Immature natural killer cell (primary cell): Measurements from ENCODE around the gene SGSM2. TPM values are rescaled to one million over a fixed set of nuclear protein-coding genes. Genes with fewer than 3 reads are reported as not detected.

Experiments
- DNase-seq, 3 donors: peaks; one replicate each; pipeline ENCODE4 v3.0.0; 2022; ENCODE audit warnings: mixed read lengths in 1 of 3
- H3K27ac Mint-ChIP-seq, 6 donors: one replicate each; pipeline ENCODE4 v1.8.0; 2020; ENCODE audit warnings: mixed read lengths in 6 of 6, mild to moderate bottlenecking in 5 of 6, inconsistent platforms in 4 of 6, moderate library complexity in 3 of 6
- H3K27me3 Mint-ChIP-seq, 3 donors: one replicate each; pipeline ENCODE4 v1.8.0; 2020 to 2021; ENCODE audit warnings: low read depth in 3 of 3, mild to moderate bottlenecking in 3 of 3, mixed read lengths in 3 of 3, moderate library complexity in 3 of 3, inconsistent platforms in 1 of 3
- H3K36me3 Mint-ChIP-seq, 3 donors: one replicate each; pipeline ENCODE4 v1.8.0; 2020; ENCODE audit warnings: mixed read lengths in 3 of 3, inconsistent platforms in 2 of 3, mild to moderate bottlenecking in 2 of 3
- H3K4me1 Mint-ChIP-seq, 2 donors: one replicate each; pipeline ENCODE4 v1.8.0; 2020; ENCODE audit warnings: inconsistent platforms in 2 of 2, mild to moderate bottlenecking in 2 of 2, mixed read lengths in 2 of 2, moderate library complexity in 1 of 2
- H3K4me3 Mint-ChIP-seq, 5 donors: one replicate each; pipeline ENCODE4 v1.8.0; 2020; ENCODE audit warnings: mild to moderate bottlenecking in 5 of 5, mixed read lengths in 5 of 5, inconsistent platforms in 3 of 5, moderate library complexity in 3 of 5
- H3K9me3 Mint-ChIP-seq, 6 donors: one replicate each; pipeline ENCODE4 v1.8.0; 2020; ENCODE audit warnings: mild to moderate bottlenecking in 6 of 6, mixed read lengths in 6 of 6, inconsistent platforms in 4 of 6, moderate library complexity in 3 of 6
- polyA plus RNA-seq, 3 donors: library from polyadenylated mRNA; unstranded; fragments of 300-500 nt; fragmentation: Illumina TruSeq; gene quantifications; one replicate each; pipeline ENCODE4 v1.2.3, GENCODE V29; 2021

Gene SGSM2
- polyA plus RNA-seq, 3 donors from 2014 or later: 1.6 to 8.9 (median 3.3) TPM

DNA sequence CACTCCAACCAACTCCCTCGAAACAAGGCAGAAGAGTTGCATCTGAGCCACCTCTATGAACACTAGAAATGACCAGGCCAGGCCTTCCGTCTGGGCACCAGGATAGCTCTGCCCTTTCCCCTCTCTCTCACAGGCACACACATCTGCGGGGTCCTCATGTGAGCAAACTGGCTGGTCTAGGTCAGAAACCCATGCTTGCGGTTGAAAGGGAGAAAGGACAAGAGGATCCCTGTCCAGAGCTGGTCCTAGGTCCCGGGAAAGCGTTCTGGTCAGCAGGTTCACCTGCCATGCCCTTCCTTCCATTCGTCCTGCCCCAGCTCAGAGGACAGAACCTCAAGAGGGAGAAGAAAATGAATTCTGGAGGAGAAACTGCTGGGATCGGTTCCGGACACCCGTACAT is 60.9 kb downstream of the SGSM2 start:
- H3K27ac Mint-ChIP-seq: peak overlapping the region; percentile 40 to 99 (median 84)
- peaks cover 28 to 38% (median 29%) of the 10 kb centered on the region in 3 donors for H3K27me3 Mint-ChIP-seq
- no peak for DNase-seq
- peak overlapping the region; percentile 55 to 99 (median 66) for H3K4me3 Mint-ChIP-seq
- no peaks in the 10 kb centered on the region for H3K36me3 Mint-ChIP-seq
- H3K4me1 Mint-ChIP-seq: peaks cover 37 to 43% of the 10 kb centered on the region in 2 donors
- no peaks in the 10 kb centered on the region for H3K9me3 Mint-ChIP-seq

DNA sequence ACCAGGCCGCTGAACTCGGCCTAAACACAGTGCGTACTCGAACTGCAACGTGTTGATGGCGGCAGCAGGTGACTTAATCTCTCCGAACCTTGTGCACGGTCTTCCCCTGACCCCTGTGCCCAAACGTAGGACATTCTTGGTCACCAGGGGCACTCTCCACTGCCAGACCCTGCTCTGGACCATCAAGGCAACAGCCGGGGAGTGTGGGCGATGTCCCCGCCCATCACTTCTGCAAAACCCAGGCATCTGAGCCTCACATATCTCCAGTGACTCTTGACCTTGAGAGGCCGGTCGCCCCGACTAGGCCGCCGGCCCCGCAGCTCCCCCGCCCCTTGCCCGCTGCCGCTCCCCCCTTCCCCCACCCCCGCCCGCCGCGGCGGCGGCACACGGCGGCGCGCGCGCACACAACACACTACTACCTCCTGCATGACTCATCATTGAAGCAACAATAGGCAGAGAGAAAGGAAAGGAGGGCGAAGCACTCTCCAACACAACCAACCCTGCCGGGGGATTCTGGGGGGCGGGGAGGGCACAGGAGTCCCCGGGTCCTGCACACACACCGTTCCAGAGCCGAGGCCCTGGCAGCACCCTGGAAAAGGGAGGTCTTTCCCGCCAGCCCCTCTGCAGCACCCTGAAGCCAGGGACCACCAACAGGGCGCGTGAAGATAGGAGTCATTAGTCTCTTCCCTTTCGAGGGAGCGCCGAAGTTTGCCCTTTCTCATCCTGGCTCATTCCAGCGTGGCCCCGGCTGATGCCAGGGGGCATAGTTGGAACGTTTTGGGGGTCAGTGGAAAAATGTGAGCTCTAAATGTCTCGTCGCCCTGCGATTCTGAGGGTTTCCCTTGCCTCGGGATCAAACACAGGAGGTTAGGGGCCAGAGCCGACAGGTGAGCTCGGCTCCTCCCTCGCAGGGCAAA is 61.6 kb downstream of the SGSM2 start:
- Mint-ChIP-seq H3K27ac (peak overlapping the region; percentile 80 to 99 (median 93)), H3K36me3 (no peaks in the 10 kb centered on the region), H3K27me3 (peaks cover 25 to 34% (median 26%) of the 10 kb centered on the region in 3 donors), H3K4me1 (peaks cover 37 to 43% of the 10 kb centered on the region in 2 donors), H3K4me3 (peak overlapping the region; percentile 84 to 99 (median 92)), H3K9me3 (no peaks in the 10 kb centered on the region)
- peak; percentile 46 to 63 (median 60) for DNase-seq

GRCh38 chr17:2399572-2400473 is 62.5 kb downstream of the SGSM2 start:
- no peaks in the 10 kb centered on the region for H3K36me3 Mint-ChIP-seq
- peaks cover 37 to 41% of the 10 kb centered on the region in 2 donors for H3K4me1 Mint-ChIP-seq
- H3K9me3 Mint-ChIP-seq: no peaks in the 10 kb centered on the region
- peak; percentile 92 to 96 (median 94) for DNase-seq
- peak overlapping the region; percentile 92 to 99 (median 99) for H3K4me3 Mint-ChIP-seq
- H3K27ac Mint-ChIP-seq: peak overlapping the region; percentile 96 to 100 (median 100)
- peaks cover 19 to 27% (median 20%) of the 10 kb centered on the region in 3 donors for H3K27me3 Mint-ChIP-seq

DNA sequence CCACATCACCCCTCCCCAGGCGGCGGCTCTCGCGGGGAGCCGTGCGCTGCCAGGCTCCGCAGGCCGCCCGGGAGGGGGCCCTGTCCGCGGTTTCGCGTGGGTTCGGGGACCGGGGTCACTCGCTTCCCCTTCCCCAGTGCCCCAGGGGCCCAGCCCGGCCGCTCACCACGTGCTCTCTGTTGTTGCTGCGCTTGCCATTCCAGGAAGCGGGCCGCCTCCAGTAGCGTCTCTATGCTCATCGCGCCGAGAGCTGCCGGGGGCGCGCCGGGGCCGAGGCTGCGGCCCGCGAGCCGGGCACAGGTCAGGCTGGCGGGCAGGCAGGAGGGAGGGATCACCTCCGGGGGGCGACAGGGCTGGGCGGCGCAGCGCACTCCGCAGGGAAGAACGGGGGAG is 63.2 kb downstream of the SGSM2 start:
- Mint-ChIP-seq H3K9me3 (no peaks in the 10 kb centered on the region), H3K4me1 (peaks cover 37 to 38% of the 10 kb centered on the region in 2 donors), H3K27me3 (peaks cover 16 to 27% (median 19%) of the 10 kb centered on the region in 3 donors), H3K27ac (peak overlapping the region; percentile 96 to 100 (median 98)), H3K4me3 (peak overlapping the region; percentile 92 to 99 (median 99)), H3K36me3 (no peaks in the 10 kb centered on the region)
- DNase-seq: peak; percentile 56 to 61 (median 59)

DNA sequence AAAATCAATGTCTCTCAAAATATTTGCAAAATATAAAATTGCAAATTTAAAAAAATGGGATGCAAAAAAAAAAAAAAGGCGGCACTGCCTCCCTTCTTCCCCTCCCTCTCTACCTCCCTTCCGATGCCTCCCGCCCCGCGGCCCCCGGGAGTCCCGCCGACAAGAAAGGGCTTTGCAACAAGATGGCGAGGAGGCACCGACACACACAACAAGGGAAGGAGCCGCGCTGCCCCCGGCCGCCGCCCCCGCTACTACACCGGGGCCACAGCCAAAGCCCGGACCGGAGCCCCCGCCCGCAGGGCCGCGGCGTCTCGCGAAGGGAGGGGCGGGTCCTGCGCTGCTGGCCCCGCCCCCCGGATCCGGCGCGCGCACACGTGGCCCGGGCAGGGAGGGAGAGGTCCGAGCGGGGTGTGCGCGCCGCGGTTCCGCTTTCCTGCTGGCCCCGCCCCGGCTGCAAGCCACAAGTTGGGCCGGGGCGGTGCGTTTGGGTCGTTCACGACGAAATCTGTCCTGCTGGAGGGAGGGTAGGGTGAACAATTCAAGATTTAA is 63.6 kb downstream of the SGSM2 start, which contains the start of gene MNT:
Gene MNT (minus strand): TSS at position 184 of the 549 bp plus-strand sequence. CDS start 348 bp downstream, outside the sequence.
- peaks cover 36% of the 10 kb centered on the region in 2 donors for H3K4me1 Mint-ChIP-seq
- peaks cover 16 to 27% (median 19%) of the 10 kb centered on the region in 3 donors for H3K27me3 Mint-ChIP-seq
- DNase-seq: peak; percentile 96 to 98 (median 97)
- no peaks in the 10 kb centered on the region for H3K9me3 Mint-ChIP-seq
- H3K36me3 Mint-ChIP-seq: no peaks in the 10 kb centered on the region
- H3K27ac Mint-ChIP-seq: peak within 1 kb of the TSS; percentile 96 to 100 (median 100)
- peak within 1 kb of the TSS; percentile 92 to 99 (median 99) for H3K4me3 Mint-ChIP-seq

- Mint-ChIP-seq H3K27ac (peak overlapping the region; percentile 94 to 100 (median 98)), H3K4me1 (peaks cover 31 to 33% of the 10 kb centered on the region in 2 donors), H3K27me3 (peaks cover 16 to 27% (median 17%) of the 10 kb centered on the region in 3 donors), H3K4me3 (peak overlapping the region; percentile 92 to 99 (median 99)), H3K9me3 (no peaks in the 10 kb centered on the region), H3K36me3 (no peaks in the 10 kb centered on the region)
- DNase-seq: peak; percentile 100
Observed at GRCh38 chr17:2401426-2402221, 64.3 kb downstream of the SGSM2 start.

DNA sequence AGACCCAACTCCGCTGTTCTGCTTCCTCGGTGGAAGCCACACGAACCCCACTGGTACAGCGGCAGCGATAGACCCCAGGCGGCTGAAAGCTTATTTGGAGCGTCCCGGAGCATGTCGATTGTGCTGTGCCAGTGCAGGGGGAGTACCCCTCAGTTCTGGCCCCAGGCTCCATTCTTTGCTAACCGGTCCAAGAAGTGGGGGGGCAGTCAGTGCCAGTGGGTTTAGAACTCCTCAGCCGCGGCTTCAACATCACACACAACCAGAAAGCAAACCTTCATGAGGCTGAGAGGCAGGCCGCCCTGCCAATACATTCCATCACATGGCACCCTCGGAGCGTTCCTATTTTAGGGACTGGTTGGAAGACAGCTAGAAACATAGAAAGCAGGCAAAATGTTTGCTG is 65.2 kb downstream of the SGSM2 start:
- peaks cover 15 to 27% (median 17%) of the 10 kb centered on the region in 3 donors for H3K27me3 Mint-ChIP-seq
- H3K9me3 Mint-ChIP-seq: no peaks in the 10 kb centered on the region
- H3K27ac Mint-ChIP-seq: peak overlapping the region; percentile 87 to 99 (median 91)
- no peak for DNase-seq
- peak overlapping the region; percentile 81 to 88 (median 85) for H3K4me3 Mint-ChIP-seq
- peaks cover 25 to 28% of the 10 kb centered on the region in 2 donors for H3K4me1 Mint-ChIP-seq
- H3K36me3 Mint-ChIP-seq: no peaks in the 10 kb centered on the region

GRCh38 chr17:2403044-2403443 is 65.7 kb downstream of the SGSM2 start:
- Mint-ChIP-seq H3K4me1 (peaks cover 21 to 24% of the 10 kb centered on the region in 2 donors), H3K27me3 (peaks cover 15 to 25% (median 17%) of the 10 kb centered on the region in 3 donors), H3K4me3 (peak overlapping the region in 4 of 5 donors; percentile 81 to 86 (median 84)), H3K27ac (peak overlapping the region; percentile 61 to 99 (median 91)), H3K36me3 (no peaks in the 10 kb centered on the region), H3K9me3 (no peaks in the 10 kb centered on the region)
- no peak for DNase-seq

GRCh38 chr17:2405247-2405926 is 68.1 kb downstream of the SGSM2 start:
- Mint-ChIP-seq H3K27me3 (peaks cover 7 to 14% (median 9%) of the 10 kb centered on the region in 3 donors), H3K27ac (peak overlapping the region in 1 of 6 donors; percentile 14), H3K36me3 (no peaks in the 10 kb centered on the region), H3K9me3 (no peaks in the 10 kb centered on the region), H3K4me1 (peaks cover 7 to 9% of the 10 kb centered on the region in 2 donors), H3K4me3 (peak overlapping the region in 1 of 5 donors; percentile 29)
- DNase-seq: no peak

DNA sequence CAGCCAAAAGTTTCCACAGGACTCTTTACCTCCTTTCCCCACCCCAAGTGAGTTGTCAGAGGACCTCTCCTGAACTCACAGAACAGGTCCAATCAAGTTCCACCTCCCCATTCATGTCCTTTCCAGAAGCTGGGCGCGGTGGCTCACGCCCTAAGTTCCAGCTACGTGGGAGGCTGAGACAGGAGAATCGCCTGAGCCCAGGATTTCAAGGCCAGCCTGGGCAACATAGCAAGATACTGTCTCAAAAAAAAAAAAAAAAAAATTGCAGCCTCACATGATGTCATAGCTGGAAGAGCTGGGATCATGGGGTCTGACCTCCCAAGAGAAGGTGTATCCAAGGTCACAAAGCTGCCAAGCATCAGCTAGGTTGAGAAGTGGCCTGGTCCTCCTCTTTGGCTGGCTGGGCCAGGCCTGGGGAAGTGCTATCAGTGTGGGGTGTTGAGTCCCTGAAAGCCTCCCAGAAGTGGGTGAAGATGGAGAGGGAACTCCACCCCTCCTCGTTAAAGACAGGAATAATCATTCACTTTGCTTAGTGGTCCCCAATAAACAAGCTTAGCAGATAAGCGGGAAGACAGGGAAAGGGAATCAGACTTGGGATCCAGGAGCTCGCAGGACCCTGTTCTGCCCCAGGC is 69.1 kb downstream of the SGSM2 start:
- Mint-ChIP-seq H3K4me3 (no peak overlapping the region), H3K4me1 (peaks cover 7 to 9% of the 10 kb centered on the region in 2 donors), H3K27ac (peak overlapping the region in 2 of 6 donors; percentile 11 to 25), H3K36me3 (peaks cover 0 to 6% (median 6%) of the 10 kb centered on the region in 3 donors), H3K27me3 (peaks cover 6 to 7% (median 7%) of the 10 kb centered on the region in 3 donors), H3K9me3 (no peaks in the 10 kb centered on the region)
- DNase-seq: no peak

DNA sequence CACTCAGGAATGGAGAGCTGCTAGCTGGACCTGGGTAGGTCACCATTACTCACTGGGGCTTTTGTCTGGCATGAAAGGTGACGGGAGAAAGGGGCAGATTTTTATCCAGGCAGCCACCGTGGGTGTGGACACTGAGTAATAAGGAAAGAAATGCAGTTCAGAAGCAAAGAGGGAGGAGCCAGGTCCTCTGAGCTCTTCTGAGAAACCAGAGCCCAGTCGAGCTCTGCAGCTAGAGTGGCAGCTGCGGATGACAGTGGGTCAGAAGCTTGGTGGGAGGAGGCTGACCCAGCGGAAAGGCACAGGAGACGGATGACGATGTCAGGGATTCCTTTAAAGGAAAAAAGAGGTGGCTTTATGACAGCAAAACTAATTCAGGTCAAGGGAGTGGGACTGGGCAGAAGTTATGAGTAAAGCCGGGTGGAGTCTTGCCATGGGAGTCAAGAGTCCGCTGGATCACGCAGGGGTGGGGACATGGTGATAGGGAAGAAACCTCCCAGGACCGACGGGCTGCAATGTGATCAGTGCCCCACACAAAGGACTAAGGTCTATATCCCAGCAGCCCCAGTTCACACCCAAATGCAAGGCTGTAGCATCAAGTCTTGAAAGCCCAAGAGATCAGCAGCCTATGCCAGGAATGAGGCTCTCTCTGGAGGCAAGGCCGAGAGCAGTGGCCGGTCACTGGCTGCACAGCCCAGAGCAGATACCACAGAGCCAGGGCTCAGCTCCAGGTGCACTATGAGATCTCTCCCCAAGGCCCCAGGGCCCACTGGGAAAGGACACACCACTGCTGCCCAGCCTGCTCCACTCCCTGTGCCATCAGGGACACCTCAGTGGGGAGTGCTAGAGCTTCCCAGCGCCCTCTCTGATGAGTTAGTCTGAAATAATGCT is 69.8 kb downstream of the SGSM2 start:
- H3K4me3 Mint-ChIP-seq: no peak overlapping the region
- H3K4me1 Mint-ChIP-seq: peaks cover 6 to 7% of the 10 kb centered on the region in 2 donors
- peak overlapping the region in 3 of 6 donors; percentile 11 to 25 (median 19) for H3K27ac Mint-ChIP-seq
- peaks cover 1 to 3% (median 2%) of the 10 kb centered on the region in 3 donors for H3K27me3 Mint-ChIP-seq
- DNase-seq: no peak
- H3K9me3 Mint-ChIP-seq: no peaks in the 10 kb centered on the region
- peaks cover 0 to 6% (median 6%) of the 10 kb centered on the region in 3 donors for H3K36me3 Mint-ChIP-seq
